Gastrocnemius medialis (tissue), 4 donors: ENCODE data around the gene HTR1D.

Experiments
- CTCF ChIP-seq, 5 experiments: fragments of 450-650 bp in 3 of 5; fragments of 200-600 bp in 2 of 5; sonication (generic) in 2 of 5; IDR thresholded peaks in 4 of 5; conservative IDR thresholded peaks in 1 of 5; 1 replicate in 4 of 5; 2 replicates in 1 of 5; pipeline ENCODE4 v1.5.1; 2016 to 2019; ENCODE audit warnings: antibody characterized with exemption in 5 of 5, mild to moderate bottlenecking in 3 of 5, moderate library complexity in 3 of 5
- POLR2A ChIP-seq, 2 donors: fragments of 450-650 bp; IDR thresholded peaks; one replicate each; pipeline ENCODE4 v1.6.1; 2017; ENCODE audit warnings: antibody characterized with exemption in 2 of 2, mild to moderate bottlenecking in 2 of 2, moderate library complexity in 2 of 2

GRCh38 chr1:23177031-23177430 lies 40.3 kb downstream of the HTR1D start:
- TF ChIP-seq CTCF (IDR thresholded peaks at IDR 0.05 in 4 of 5, conservative IDR thresholded peaks at IDR 0.05 in 1 of 5) (no peak), POLR2A (IDR thresholded peaks at IDR 0.05) (no peak)
